ENCODE data around the gene GUCY1A1. TPM values are rescaled to one million over a fixed set of nuclear protein-coding genes. Genes with fewer than 3 reads are reported as not detected.

GUCY1A1 gene
- total RNA-seq, 1 experiment from 2014 or later = 25.7 TPM

GRCh38 chr4:155687380-155687982 lies 20.8 kb downstream of the GUCY1A1 start:
- in situ Hi-C loops (cut with HindIII; ENCODE audit: low sequenced_read_pairs) = no loop called here
- no peak for DNase-seq (ENCODE audit: low spot score)

DNA sequence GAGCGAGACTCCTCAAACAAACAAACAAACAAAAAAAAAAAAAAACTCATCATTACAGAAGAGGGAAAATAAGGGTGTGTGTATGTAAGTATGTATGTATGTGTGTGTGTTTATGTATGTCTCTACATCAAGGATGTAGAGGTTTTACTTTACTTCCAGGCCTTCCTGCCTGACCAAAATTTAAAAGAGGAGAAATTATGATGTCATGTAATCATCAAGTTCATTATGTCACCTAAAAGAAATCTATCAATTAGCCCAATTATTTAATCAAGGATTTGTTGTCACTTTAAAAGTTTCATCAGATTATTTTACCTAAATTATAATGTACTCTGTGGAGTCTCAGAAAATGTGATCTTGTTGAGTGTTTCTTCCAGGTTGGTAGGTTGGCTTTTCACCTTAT lies 21.6 kb downstream of the GUCY1A1 start:
- no peak for DNase-seq (ENCODE audit: low spot score)
- in situ Hi-C loops (cut with HindIII; ENCODE audit: low sequenced_read_pairs) = no loop called here

- in situ Hi-C loops (cut with HindIII; ENCODE audit: low sequenced_read_pairs) = no loop called here
- no peak for DNase-seq (ENCODE audit: low spot score)
Measured at GRCh38 chr4:155688860-155689259, 22.2 kb downstream of the GUCY1A1 start.

DNA sequence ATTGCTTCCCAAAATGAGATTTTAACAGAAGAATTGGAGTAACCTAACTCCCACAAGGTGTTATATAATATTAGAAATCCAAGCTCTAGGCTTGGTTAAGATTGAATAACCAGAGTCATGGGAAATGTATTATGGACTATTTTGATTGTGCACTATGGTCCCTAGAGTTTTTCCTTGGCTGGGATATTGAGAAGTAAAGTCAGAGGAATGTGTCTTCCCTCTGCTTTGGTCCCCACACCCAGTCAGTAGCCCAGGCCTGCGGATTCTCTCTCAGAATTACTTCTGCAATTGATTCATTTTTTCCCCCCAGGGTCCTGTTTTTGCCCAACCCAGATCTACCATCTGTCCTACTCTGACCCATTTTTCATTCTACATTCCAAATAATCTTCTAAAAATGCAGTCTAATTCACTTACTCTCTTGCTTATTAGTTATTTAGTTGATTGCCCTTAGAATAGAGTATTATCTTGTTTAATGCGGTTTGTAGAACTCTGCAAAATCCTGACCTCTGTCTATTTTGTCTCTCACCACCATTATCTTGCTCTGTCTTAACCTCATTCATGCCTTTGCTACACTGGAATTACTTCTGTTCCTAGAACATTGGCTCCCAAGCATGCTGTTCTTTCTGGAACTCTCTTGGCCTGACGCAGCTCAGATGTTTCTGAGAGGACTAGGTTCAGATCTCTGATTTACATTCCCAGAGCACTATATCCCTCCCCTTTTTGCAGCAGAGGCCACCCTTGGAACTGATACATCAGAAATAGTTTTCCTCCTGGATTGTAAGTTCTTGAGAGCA lies 23.6 kb downstream of the GUCY1A1 start:
- DNase-seq (ENCODE audit: low spot score) = no peak
- in situ Hi-C loops (cut with HindIII; ENCODE audit: low sequenced_read_pairs) = no loop called here

GRCh38 chr4:155692361-155692760 lies 25.7 kb downstream of the GUCY1A1 start:
- DNase-seq (ENCODE audit: low spot score) = no peak
- in situ Hi-C loops (cut with HindIII; ENCODE audit: low sequenced_read_pairs) = no loop called here

DNA sequence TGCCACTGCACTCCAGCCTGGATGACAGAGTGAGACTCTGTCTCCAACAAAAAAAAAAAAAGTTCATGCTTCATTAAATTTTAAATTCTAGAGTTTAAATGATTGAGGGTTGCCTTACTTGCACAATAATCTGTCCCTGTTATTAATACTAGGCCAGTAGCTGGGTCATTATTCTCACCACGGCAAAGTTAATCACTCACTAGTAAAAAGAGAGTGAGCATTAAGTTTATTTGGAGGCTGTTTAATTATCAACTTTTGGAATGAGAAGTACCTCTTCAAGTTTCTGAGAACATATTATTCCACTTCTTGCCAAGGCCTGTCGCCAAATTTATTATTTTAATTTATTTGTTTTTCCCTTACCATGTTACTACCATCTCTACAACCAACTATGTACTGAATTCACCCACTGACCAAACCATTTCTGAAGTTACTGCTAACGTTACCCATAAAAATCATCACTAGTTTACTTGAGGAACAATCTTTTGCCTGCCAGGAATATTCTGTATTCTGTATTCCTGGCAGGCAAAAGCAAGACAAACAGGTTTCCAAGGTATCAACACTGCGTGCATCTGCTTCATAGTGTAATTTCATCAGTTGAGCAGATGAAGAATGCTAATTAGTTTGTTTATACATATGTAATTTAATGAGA lies 26.5 kb downstream of the GUCY1A1 start:
- DNase-seq (ENCODE audit: low spot score) = no peak
- in situ Hi-C loops (cut with HindIII; ENCODE audit: low sequenced_read_pairs) = no loop called here

DNA sequence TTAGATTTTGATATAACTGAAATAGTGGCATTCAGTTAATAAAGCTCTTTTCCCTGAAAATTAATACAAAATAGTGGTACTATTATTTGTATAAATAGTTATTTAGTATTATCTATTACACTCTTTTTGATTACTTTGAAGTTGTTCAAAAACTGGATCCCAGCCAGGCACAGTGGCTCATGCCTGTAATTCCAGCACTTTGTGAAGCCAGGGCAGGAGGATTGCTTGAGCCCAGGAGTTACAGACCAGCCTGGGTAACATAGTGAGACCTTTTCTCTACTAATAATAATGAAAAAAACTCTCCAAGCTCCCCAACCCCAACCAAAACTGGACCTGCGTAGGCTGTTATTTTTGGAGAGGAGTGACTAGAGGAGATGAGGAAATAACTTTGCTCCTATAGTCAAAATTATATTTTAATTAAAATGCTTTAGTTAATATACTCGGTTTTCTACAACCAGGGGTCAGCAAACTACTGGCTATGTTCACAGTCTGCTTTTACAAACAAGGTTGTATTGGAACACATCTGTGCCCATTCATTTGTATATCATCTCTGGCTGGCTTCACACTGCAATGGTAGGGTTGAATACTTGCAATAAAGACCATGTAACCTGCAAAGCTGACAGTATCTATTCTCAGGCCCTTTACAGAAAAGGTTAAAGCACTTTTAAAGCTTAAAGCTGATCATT lies 27.6 kb downstream of the GUCY1A1 start:
- in situ Hi-C loops (cut with HindIII; ENCODE audit: low sequenced_read_pairs) = no loop called here
- DNase-seq (ENCODE audit: low spot score) = no peak

- no peak for DNase-seq (ENCODE audit: low spot score)
- in situ Hi-C loops (cut with HindIII; ENCODE audit: low sequenced_read_pairs) = no loop called here
Measured at GRCh38 chr4:155696226-155696625, 29.6 kb downstream of the GUCY1A1 start.

DNA sequence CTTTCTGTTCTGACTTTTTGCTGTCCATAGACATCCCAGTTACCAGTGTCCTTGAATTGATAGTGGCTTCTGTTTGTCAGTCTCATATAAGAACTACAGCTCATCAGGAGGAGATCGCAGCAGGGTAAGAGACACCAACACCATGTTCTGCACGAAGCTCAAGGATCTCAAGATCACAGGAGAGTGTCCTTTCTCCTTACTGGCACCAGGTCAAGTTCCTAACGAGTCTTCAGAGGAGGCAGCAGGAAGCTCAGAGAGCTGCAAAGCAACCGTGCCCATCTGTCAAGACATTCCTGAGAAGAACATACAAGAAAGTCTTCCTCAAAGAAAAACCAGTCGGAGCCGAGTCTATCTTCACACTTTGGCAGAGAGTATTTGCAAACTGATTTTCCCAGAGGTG lies 30.1 kb downstream of the GUCY1A1 start:
- in situ Hi-C loops (cut with HindIII; ENCODE audit: low sequenced_read_pairs) = no loop called here
- DNase-seq (ENCODE audit: low spot score) = no peak

DNA sequence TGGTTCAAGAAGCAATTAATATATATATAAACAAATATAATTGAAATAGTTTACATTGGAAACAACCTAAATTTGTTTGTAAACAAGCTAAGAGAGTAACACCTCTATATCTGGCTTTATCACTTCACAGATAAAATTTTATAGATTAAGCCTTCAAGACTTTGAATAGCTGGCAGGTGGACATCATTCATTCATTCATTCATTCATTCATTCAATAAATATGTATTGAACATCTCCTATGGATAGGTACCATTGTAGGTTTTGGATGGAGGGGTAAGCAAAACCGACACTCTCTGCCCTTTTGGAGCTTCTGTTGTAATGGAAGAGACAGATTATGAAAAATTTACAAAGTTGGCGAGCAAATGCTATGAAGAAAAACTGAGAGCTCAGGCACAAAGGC lies 35.2 kb downstream of the GUCY1A1 start:
- in situ Hi-C loops (cut with HindIII; ENCODE audit: low sequenced_read_pairs) = no loop called here
- no peak for DNase-seq (ENCODE audit: low spot score)

DNA sequence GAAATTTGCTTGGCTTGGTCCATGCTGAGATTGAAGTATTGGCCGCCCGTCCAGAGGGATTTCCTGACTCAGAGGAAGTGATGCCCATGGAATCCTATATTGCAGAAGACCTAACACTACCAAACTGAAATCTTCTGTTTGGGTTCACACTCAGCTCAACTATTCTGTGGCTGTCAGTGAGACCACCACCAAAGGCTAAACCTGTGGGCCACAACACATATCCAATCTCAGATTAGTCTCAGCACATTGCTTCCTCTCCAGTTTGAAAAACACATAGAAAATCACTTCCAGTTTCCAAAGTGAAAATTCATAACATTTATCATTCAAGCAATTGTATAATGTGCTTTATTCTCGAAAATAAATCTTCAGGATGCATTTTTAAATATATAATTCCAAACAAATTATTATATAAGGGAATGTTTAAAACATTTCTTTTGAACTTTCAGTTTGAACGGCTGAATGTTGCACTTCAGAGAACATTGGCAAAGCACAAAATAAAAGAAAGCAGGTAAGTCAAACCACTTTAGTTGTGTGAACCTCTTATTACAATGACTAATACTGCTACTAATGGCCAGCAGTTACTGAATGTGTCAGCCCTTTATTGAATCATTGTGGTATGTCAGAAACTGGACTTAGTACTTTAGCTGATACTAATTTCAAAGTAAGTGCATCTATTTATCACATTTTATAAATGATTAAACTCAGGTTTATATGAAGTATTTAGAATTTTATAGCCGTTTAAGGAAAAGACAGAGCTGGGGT lies 37.0 kb downstream of the GUCY1A1 start:
- in situ Hi-C loops (cut with HindIII; ENCODE audit: low sequenced_read_pairs) = no loop called here
- no peak for DNase-seq (ENCODE audit: low spot score)

GRCh38 chr4:155704841-155705404 lies 38.3 kb downstream of the GUCY1A1 start:
- in situ Hi-C loops (cut with HindIII; ENCODE audit: low sequenced_read_pairs) = no loop called here
- no peak for DNase-seq (ENCODE audit: low spot score)

GRCh38 chr4:155705664-155706063 lies 39.0 kb downstream of the GUCY1A1 start:
- in situ Hi-C loops (cut with HindIII; ENCODE audit: low sequenced_read_pairs) = no loop called here
- no peak for DNase-seq (ENCODE audit: low spot score)

DNA sequence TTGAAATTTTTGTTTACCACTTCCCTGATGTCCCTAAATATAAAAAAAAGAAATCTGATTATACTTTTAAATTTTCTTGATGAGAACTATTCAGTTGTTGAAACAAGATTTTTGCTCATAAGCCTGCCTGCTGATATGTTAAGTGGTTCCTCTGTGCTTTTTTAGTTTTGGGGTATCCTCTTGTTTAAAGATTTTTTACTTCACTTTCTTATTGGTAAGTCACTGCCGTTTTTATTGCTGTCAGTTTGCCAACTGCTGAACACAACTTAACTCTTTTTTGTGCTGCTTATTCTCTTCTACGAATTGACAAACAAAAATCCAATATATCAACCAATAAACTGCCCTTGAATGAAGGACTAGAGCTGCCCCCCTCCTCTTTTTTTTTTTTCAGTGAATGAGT lies 39.5 kb downstream of the GUCY1A1 start:
- DNase-seq (ENCODE audit: low spot score) = no peak
- in situ Hi-C loops (cut with HindIII; ENCODE audit: low sequenced_read_pairs) = no loop called here

- DNase-seq (ENCODE audit: low spot score) = no peak
- in situ Hi-C loops (cut with HindIII; ENCODE audit: low sequenced_read_pairs) = no loop called here
Measured at GRCh38 chr4:155707251-155707650, 40.6 kb downstream of the GUCY1A1 start.

DNA sequence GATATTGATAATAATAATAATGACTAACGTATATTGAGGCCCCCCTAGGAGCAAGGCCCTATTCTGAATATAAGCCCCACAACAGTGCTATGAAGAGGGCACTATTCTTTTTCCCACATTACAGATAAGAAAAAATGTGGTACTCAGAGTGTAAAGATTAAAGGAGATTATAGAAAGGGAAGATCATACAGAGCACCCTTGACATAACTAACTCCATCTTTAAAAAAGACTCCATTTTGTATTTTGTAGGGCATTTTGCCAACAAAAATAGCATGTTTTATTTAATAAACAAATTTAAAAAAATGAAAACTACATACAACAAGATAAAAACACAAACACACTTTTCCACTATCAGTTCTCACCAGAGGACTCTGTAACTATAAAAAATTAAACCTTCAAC lies 42.1 kb downstream of the GUCY1A1 start:
- in situ Hi-C loops (cut with HindIII; ENCODE audit: low sequenced_read_pairs) = no loop called here
- no peak for DNase-seq (ENCODE audit: low spot score)

DNA sequence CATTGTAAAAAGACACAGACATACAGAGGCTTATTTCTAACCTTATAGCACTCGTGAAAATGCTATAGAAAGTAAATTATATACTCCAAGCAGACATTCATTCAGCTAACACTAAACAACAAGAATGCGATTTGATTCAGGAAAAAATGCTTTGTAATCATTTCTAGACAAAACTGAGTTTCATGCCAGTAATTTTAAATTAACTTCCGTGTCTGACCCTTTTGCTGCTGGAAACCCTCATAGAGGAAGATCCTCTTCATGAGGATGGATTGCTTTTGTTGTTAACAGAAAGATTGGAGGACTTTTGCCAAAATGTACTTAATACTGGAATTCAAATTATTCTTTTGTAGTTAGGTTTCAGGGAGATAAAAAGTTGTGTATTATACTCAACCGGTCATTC lies 43.3 kb downstream of the GUCY1A1 start:
- no peak for DNase-seq (ENCODE audit: low spot score)
- in situ Hi-C loops (cut with HindIII; ENCODE audit: low sequenced_read_pairs) = no loop called here

DNA sequence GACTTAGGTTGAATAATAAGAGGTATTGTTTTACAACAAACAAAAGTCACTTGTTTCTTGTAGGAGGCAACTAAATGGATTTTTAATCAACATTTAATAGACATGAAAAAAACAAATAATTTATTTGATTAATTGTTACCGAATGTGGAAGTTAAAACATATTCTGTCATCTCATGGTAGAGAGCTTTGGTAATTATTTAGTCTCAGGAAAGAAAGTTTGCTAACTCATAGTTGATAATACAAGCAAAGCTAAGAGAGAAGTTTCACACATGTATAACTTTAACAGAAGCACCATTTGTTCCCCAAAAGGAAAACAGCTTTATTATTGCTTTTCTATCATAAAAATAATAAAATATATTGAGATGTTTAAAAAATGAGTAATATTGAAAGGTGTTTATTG lies 44.9 kb downstream of the GUCY1A1 start:
- in situ Hi-C loops (cut with HindIII; ENCODE audit: low sequenced_read_pairs) = no loop called here
- no peak for DNase-seq (ENCODE audit: low spot score)

DNA sequence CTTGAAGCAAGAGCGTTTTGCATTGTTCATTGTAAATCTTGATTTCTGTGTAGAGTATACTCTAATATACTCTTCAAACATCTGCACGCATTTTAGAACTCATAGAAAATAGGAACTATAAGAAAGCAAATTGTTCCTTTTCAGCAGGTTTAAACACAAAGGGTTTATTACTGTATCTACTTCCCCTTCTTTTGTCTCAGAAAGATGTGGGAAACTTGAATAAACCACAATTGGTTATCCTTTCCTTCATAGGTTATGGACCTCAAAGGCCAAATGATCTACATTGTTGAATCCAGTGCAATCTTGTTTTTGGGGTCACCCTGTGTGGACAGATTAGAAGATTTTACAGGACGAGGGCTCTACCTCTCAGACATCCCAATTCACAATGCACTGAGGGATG lies 46.2 kb downstream of the GUCY1A1 start:
- in situ Hi-C loops (cut with HindIII; ENCODE audit: low sequenced_read_pairs) = no loop called here

More for the DNA sequence above, 46.2 kb downstream of the GUCY1A1 start:
- DNase-seq (ENCODE audit: low spot score) = no peak
